K562 (cell line): ENCODE measurements around the gene DRC3. TPM values are rescaled to one million over a fixed set of nuclear protein-coding genes. Genes with fewer than 3 reads are reported as not detected.

ENCODE experiments used
- ATAC-seq: fragments of 200-7000 bp; cut with Tn5 transposase; 3 replicates; pipeline ENCODE4 v1.9.1; 2020; ENCODE audit warnings: moderate library complexity
- BruUV-seq: library from RNA; stranded (reverse); fragments of 400-500 nt; replicated peaks from 2 replicates; lab custom pipeline; 2021; lab: Mats Ljungman, UMichigan
- CTCF ChIA-PET: fragments of 300-600 bp; formaldehyde crosslinking; extraction: SDS; loops from one replicate; lab custom pipeline; 2021; ENCODE audit warnings: low intra/inter-chr PET ratio; lab: Yijun Ruan, JAX
- POLR2A ChIA-PET: fragments of 300-600, 350-650 bp; sonication (Branson Sonifier 250); formaldehyde crosslinking; extraction: SDS; loops from one replicate; lab custom pipeline; 2021; ENCODE audit warnings: antibody characterized with exemption, inconsistent platforms; lab: Yijun Ruan, JAX
- DNase-seq, 4 experiments: peaks; one replicate each; pipeline versions ENCODE4 v3.0.0 to v3.0.0-alpha.2; 2011 to 2018; ENCODE audit warnings: low spot score in 3 of 4, mixed read lengths in 3 of 4; ENCODE audit errors: extremely low read depth in 1 of 4
- FAIRE-seq: peaks from 2 replicates; lab custom pipeline; 2011; peaks lifted over from hg19 to GRCh38; lab: Jason Lieb, UNC
- H2AFZ ChIP-seq: 2 replicates; pipeline ENCODE4 v1.6.0; 2011; ENCODE audit warnings: low read depth, low read length, control low read depth, inconsistent platforms
- H3K27ac ChIP-seq: fragments of 200-600 bp; 3 replicates; pipeline ENCODE4 v1.8.0; 2011; ENCODE audit warnings: low read depth, mild to moderate bottlenecking, control low read depth, inconsistent platforms, low read length, moderate library complexity, mixed read lengths; ENCODE audit errors: extremely low read depth
- H3K27me3 ChIP-seq, 2 experiments: fragments of 300-600 bp in 1 of 2; 2 replicates in 1 of 2; 3 replicates in 1 of 2; pipeline versions ENCODE4 v1.6.0 to v1.8.0; 2011; ENCODE audit warnings: inconsistent platforms in 2 of 2, low read length in 2 of 2, mild to moderate bottlenecking in 1 of 2, mixed read lengths in 1 of 2, moderate library complexity in 1 of 2; ENCODE audit not compliant: control insufficient read depth in 2 of 2, insufficient read depth in 2 of 2
- H3K36me3 ChIP-seq: fragments of 300-600 bp; 3 replicates; pipeline ENCODE4 v1.8.0; 2011; ENCODE audit warnings: mild to moderate bottlenecking, low read length, inconsistent platforms; ENCODE audit not compliant: control insufficient read depth, insufficient read depth
- H3K4me1 ChIP-seq, 2 experiments: fragments of 200-600 bp in 1 of 2; replicated peaks in 1 of 2; 2 replicates in 1 of 2; 3 replicates in 1 of 2; pipeline versions ENCODE4 v1.5.1 to v1.8.0; 2011; ENCODE audit warnings: inconsistent platforms in 2 of 2, low read length in 2 of 2, mild to moderate bottlenecking in 1 of 2, mixed read lengths in 1 of 2, moderate library complexity in 1 of 2; ENCODE audit not compliant: control insufficient read depth in 2 of 2, insufficient read depth in 2 of 2
- H3K4me2 ChIP-seq: 2 replicates; pipeline ENCODE4 v1.6.1; 2011; ENCODE audit warnings: low read length, control low read depth, inconsistent platforms, mixed read lengths; ENCODE audit not compliant: insufficient read depth
- H3K4me3 ChIP-seq: fragments of 200-600 bp; sonication (generic), shearing (Covaris generic); 2 replicates; pipeline ENCODE4 v1.5.1; 2016; ENCODE audit warnings: control low read depth, inconsistent platforms
- H3K79me2 ChIP-seq: fragments of 200-600 bp; 3 replicates; pipeline ENCODE4 v1.8.0; 2011; ENCODE audit warnings: low read length, inconsistent platforms; ENCODE audit not compliant: control insufficient read depth, insufficient read depth
- H3K9ac ChIP-seq, 2 experiments: 2 replicates each; pipeline versions ENCODE4 v1.6.0 to v1.6.1; 2011; ENCODE audit warnings: low read depth in 2 of 2, low read length in 2 of 2, control low read depth in 1 of 2, inconsistent platforms in 1 of 2, mild to moderate bottlenecking in 1 of 2, mixed read lengths in 1 of 2; ENCODE audit not compliant: insufficient read depth in 1 of 2
- H3K9me1 ChIP-seq: one replicate; pipeline ENCODE4 v1.6.0; 2011; ENCODE audit warnings: inconsistent platforms, mild to moderate bottlenecking, low read length, moderate library complexity; ENCODE audit not compliant: control insufficient read depth, insufficient read depth
- H3K9me3 ChIP-seq: replicated peaks from 2 replicates; pipeline ENCODE4 v1.5.1; 2011; ENCODE audit warnings: low read depth, low read length, inconsistent platforms; ENCODE audit not compliant: control insufficient read depth, insufficient read depth
- H4K20me1 ChIP-seq: replicated peaks from 2 replicates; pipeline ENCODE4 v1.6.1; 2011; ENCODE audit warnings: low read length, inconsistent platforms, mixed read lengths; ENCODE audit not compliant: control insufficient read depth, insufficient read depth
- CTCFL ChIP-seq: IDR thresholded peaks from 2 replicates; pipeline ENCODE4 v1.6.1; 2011; ENCODE audit warnings: borderline replicate concordance, low read depth, mild to moderate bottlenecking, moderate library complexity, low read length; ENCODE audit not compliant: insufficient read depth, poor library complexity, severe bottlenecking
- DDX20 ChIP-seq: fragments of 450-650 bp; IDR thresholded peaks from 2 replicates; pipeline ENCODE4 v1.6.1; 2016; ENCODE audit warnings: missing genetic modification characterization, low read depth, mild to moderate bottlenecking, missing compliant biosample characterization, moderate library complexity
- DIDO1 ChIP-seq: fragments of 450-650 bp; IDR thresholded peaks from 2 replicates; pipeline ENCODE4 v1.6.1; 2016; ENCODE audit warnings: low read depth, missing biosample characterization, missing genetic modification characterization
- FOXK1 ChIP-seq: sonication (generic); formaldehyde crosslinking; IDR thresholded peaks from 2 replicates; pipeline ENCODE4 v1.8.0; 2022; ENCODE audit warnings: missing genetic modification reagents, mild to moderate bottlenecking, borderline replicate concordance
- GATAD2A ChIP-seq: fragments of 450-650 bp; IDR thresholded peaks from 2 replicates; pipeline ENCODE4 v1.6.1; 2017
- HOMEZ ChIP-seq: fragments of 250-450 bp; sonication (Bioruptor Pico); IDR thresholded peaks from 2 replicates; pipeline ENCODE4 v1.4.0; 2020; ENCODE audit warnings: mild to moderate bottlenecking, moderate library complexity
- JUNB ChIP-seq: fragments of 450-650 bp; formaldehyde crosslinking; conservative IDR thresholded peaks from 2 replicates; pipeline ENCODE4 v1.4.0; 2020; ENCODE audit warnings: mild to moderate bottlenecking
- NR0B1 ChIP-seq: fragments of 450-650 bp; IDR thresholded peaks from one replicate; pipeline ENCODE4 v1.6.1; 2018; ENCODE audit warnings: mild to moderate bottlenecking, moderate library complexity; ENCODE audit not compliant: partially characterized antibody
- THRAP3 ChIP-seq: fragments of 450-650 bp; IDR thresholded peaks from 2 replicates; pipeline ENCODE4 v1.6.1; 2016; ENCODE audit warnings: mild to moderate bottlenecking, inconsistent platforms, borderline replicate concordance
- ZNF175 ChIP-seq: fragments of 200-800 bp; sonication (Bioruptor generic); IDR thresholded peaks from 2 replicates; pipeline ENCODE4 v1.6.1; 2016; ENCODE audit warnings: low read depth, mild to moderate bottlenecking, missing genetic modification characterization, missing compliant biosample characterization
- ZNF263 ChIP-seq: sonication (generic); formaldehyde crosslinking; IDR thresholded peaks from 2 replicates; pipeline ENCODE4 v1.8.0; 2022; ENCODE audit warnings: mild to moderate bottlenecking, missing genetic modification reagents, borderline replicate concordance
- ZNF512 ChIP-seq: IDR thresholded peaks from 2 replicates; pipeline ENCODE4 v1.6.1; 2016; ENCODE audit warnings: missing genetic modification characterization, missing compliant biosample characterization
- ZNF76 ChIP-seq: fragments of 250-450 bp; sonication (Bioruptor Pico); IDR thresholded peaks from 2 replicates; pipeline ENCODE4 v1.4.0; 2020; ENCODE audit warnings: mild to moderate bottlenecking, moderate library complexity, borderline replicate concordance
- ZZZ3 ChIP-seq: fragments of 450-650 bp; IDR thresholded peaks from 2 replicates; pipeline ENCODE4 v1.6.1; 2016; ENCODE audit warnings: antibody characterized with exemption, mild to moderate bottlenecking, moderate library complexity
- WGBS: fragments of 100-300 bp; shearing (Covaris generic); methylation state at CpG from one replicate; pipeline ENCODE4 v1.1.6; 2016; ENCODE audit warnings: low coverage, mixed read lengths; ENCODE audit not compliant: insufficient coverage; ENCODE audit errors: missing lambda C conversion rate; 5-methylcytosine and 5-hydroxymethylcytosine counted together
- in situ Hi-C: fragments of 300-500 bp; cut with MboI; formaldehyde crosslinking; loops from 4 replicates; pipeline ENCODE4 v1.15.0; 2018; ENCODE audit warnings: inconsistent platforms, mixed read lengths
- intact Hi-C: fragments of 100-400 bp; cut with micrococcal nuclease; formaldehyde crosslinking; loops from 2 replicates; pipeline ENCODE4 v1.14.2; 2022
- polyA plus RNA-seq, 8 experiments: library from polyadenylated mRNA; depleted of rRNA in 4 of 8; stranded (reverse) in 5 of 8; unstranded in 3 of 8; fragments of >200 nt; fragmentation: Nextera tagmentation in 2 of 8; fragmentation: Illumina TruSeq in 1 of 8; extraction: Ambion mirVana in 2 of 8; extraction: Trizol in 1 of 8; gene quantifications; 2 replicates each; pipeline versions ENCODE4 v1.2.1 to v1.2.3, GENCODE V29; 2011 to 2014; ENCODE audit warnings: inconsistent platforms in 1 of 8, missing spikeins in 1 of 8
- total RNA-seq, 7 experiments: library from RNA; depleted of rRNA in 6 of 7; stranded (reverse); fragments of >200 nt in 6 of 7; fragmentation: Illumina TruSeq in 2 of 7; extraction: Trizol in 2 of 7; gene quantifications; 2 replicates each; pipeline versions ENCODE4 v1.2.1 to v1.2.3, GENCODE V29; 2011 to 2021; ENCODE audit warnings: low replicate concordance in 1 of 7
- TF ChIP-seq, protein P1 (sequence below): fragments of 250-450 bp; sonication (Bioruptor Pico); IDR thresholded peaks from 2 replicates; pipeline ENCODE4 v1.8.0; 2021; ENCODE audit warnings: mild to moderate bottlenecking, moderate library complexity

DRC3 gene
- total and polyA plus RNA-seq, 9 of the 15 experiments (the other 6 are each of a cell fraction or from before 2014, with no cell fraction given), result 0.10 to 0.84 (median 0.30) TPM; not detected in 3

DNA sequence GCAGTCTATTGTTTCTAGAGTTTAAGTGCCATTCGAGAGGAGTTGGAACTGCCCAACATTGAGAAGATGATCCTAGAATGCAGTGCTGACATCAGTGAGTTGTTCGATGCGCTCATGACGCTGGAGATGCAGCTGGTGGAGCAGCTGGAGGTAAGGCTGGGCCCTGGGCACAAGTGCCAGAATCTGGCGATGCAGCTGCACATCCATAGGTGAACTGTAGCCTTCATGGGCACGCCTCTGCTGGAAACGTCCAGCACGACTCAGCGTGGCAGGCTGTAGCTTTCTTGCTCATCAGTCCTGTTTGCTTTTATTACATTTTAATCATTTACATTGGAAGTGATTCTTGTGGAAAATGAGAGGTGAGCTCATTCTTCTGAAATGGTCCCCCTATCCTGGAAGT lies 31.7 kb downstream of the DRC3 start:
- Histone ChIP-seq H3K9me1 (no peaks in the 10 kb centered on the region), H3K79me2 (no peaks in the 10 kb centered on the region), H3K4me3 (no peak overlapping the region), H4K20me1 (no peaks in the 10 kb centered on the region), H3K9ac (no peak overlapping the region), H3K4me2 (no peak overlapping the region), H3K27ac (no peak overlapping the region), H3K9me3 (no peaks in the 10 kb centered on the region), H2AFZ (no peak overlapping the region), H3K36me3 (no peaks in the 10 kb centered on the region; the same call in 2 of the 3 replicates), H3K4me1 (peaks cover 0 to 10% of the 10 kb centered on the region in 2 experiments; a peak in 3 of 5 replicates), H3K27me3 (no peaks in the 10 kb centered on the region)
- ChIA-PET POLR2A (no interaction called here), CTCF (no interaction called here)
- 32% methylated on average over 9 of the region's 9 CpGs for WGBS
- intact Hi-C loops (no loop called here), in situ Hi-C loops (no loop called here)
- DNase-seq, result no peak
- no peak for ATAC-seq
- FAIRE-seq, result no peak
- BruUV-seq, result no TSS peak
- TF ChIP-seq DIDO1 (tag), result no peak
- TF ChIP-seq NR0B1, result no peak
- TF ChIP-seq JUNB (CRISPR knock-in tag), result no peak
- no peak for TF ChIP-seq HOMEZ (CRISPR knock-in tag)
- TF ChIP-seq, protein P1, sequence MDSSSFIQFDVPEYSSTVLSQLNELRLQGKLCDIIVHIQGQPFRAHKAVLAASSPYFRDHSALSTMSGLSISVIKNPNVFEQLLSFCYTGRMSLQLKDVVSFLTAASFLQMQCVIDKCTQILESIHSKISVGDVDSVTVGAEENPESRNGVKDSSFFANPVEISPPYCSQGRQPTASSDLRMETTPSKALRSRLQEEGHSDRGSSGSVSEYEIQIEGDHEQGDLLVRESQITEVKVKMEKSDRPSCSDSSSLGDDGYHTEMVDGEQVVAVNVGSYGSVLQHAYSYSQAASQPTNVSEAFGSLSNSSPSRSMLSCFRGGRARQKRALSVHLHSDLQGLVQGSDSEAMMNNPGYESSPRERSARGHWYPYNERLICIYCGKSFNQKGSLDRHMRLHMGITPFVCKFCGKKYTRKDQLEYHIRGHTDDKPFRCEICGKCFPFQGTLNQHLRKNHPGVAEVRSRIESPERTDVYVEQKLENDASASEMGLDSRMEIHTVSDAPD, result no peak
- no peak for TF ChIP-seq THRAP3
- no peak for TF ChIP-seq FOXK1 (CRISPR knock-in tag)
- no peak for TF ChIP-seq ZNF512 (tag)
- no peak for TF ChIP-seq ZZZ3
- TF ChIP-seq ZNF263, result no peak
- no peak for TF ChIP-seq DDX20 (tag)
- TF ChIP-seq GATAD2A, result no peak
- no peak for TF ChIP-seq CTCFL
- TF ChIP-seq ZNF76 (CRISPR knock-in tag), result no peak
- TF ChIP-seq ZNF175 (CRISPR knock-in tag), result no peak
